ENCODE measurements around the gene IGFN1. TPM values are rescaled to one million over a fixed set of nuclear protein-coding genes. Genes with fewer than 3 reads are reported as not detected.

Gene IGFN1
- total and polyA plus RNA-seq, 10 of the 15 experiments (the other 5 are each of a cell fraction or from before 2014, with no cell fraction given): not detected

- WGBS (ENCODE audit: insufficient coverage, insufficient replicate concordance, low lambda C conversion rate, missing lambda C conversion rate): 13% methylated on average over 3 of the region's 3 CpGs
- no peak for TF ChIP-seq TBL1XR1 (IDR thresholded peaks at IDR 0.05; ENCODE audit: low read depth, low read length)
- no peak for TF ChIP-seq MLLT1 (IDR thresholded peaks at IDR 0.05)
- TF ChIP-seq ZNF274 (IDR thresholded peaks at IDR 0.05; ENCODE audit: insufficient read depth, insufficient read length): no peak
- TF ChIP-seq ATF2 (IDR thresholded peaks at IDR 0.05; ENCODE audit: low read length): no peak
- TF ChIP-seq RFX5 (IDR thresholded peaks at IDR 0.05; ENCODE audit: low read depth, low read length): no peak
- TF ChIP-seq HDGF (IDR thresholded peaks at IDR 0.05): no peak
- TF ChIP-seq, protein P1, sequence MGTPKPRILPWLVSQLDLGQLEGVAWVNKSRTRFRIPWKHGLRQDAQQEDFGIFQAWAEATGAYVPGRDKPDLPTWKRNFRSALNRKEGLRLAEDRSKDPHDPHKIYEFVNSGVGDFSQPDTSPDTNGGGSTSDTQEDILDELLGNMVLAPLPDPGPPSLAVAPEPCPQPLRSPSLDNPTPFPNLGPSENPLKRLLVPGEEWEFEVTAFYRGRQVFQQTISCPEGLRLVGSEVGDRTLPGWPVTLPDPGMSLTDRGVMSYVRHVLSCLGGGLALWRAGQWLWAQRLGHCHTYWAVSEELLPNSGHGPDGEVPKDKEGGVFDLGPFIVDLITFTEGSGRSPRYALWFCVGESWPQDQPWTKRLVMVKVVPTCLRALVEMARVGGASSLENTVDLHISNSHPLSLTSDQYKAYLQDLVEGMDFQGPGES (IDR thresholded peaks at IDR 0.05): no peak
- TF ChIP-seq ETV6 (conservative IDR thresholded peaks at IDR 0.05 in 1 of 2, IDR thresholded peaks at IDR 0.05 in 1 of 2; ENCODE audit: borderline replicate concordance in 1 of 2, low read depth in 1 of 2): no peak
- TF ChIP-seq NR2F1 (conservative IDR thresholded peaks at IDR 0.05): no peak
- no peak for TF ChIP-seq ZZZ3 (IDR thresholded peaks at IDR 0.05; ENCODE audit: control insufficient read depth, insufficient read length, low read depth)
- TF ChIP-seq BCL11A (IDR thresholded peaks at IDR 0.05; ENCODE audit: low read depth, low read length): no peak
- H3K27ac ChIP-seq (ENCODE audit: control insufficient read depth, insufficient read depth): no peak overlapping the region
- H3K4me3 ChIP-seq: no peak overlapping the region
- no peaks in the 10 kb centered on the region for H3K36me3 ChIP-seq (ENCODE audit: control insufficient read depth in 2 of 2, insufficient read depth in 2 of 2, low read length in 1 of 2)
- no peak overlapping the region for H2AFZ ChIP-seq (ENCODE audit: control insufficient read depth, low read depth, low read length)
- H3K27me3 ChIP-seq (replicated peaks in 1 of 2; ENCODE audit: control insufficient read depth in 2 of 2, insufficient read depth in 2 of 2, low read length in 1 of 2): peaks cover 2 to 7% of the 10 kb centered on the region in 2 experiments
- intact Hi-C loops (cut with micrococcal nuclease; ENCODE audit: unreplicated experiment): no loop called here
- ChIA-PET SMC1A (ENCODE audit: uncharacterized antibody, unreplicated experiment) (interaction anchor here (1.0 kb wide), 1 partner anchor 10 kb away, joined by 3 read pairs; no protein-coding TSS in a partner anchor), CTCF (interaction anchor here (1.2 kb wide), 1 partner anchor 32 kb away, joined by 3 read pairs; no protein-coding TSS in a partner anchor), RAD21 (ENCODE audit: unreplicated experiment) (interaction anchor here (1.6 kb wide), 1 partner anchor 35 kb away, joined by 4 read pairs; no protein-coding TSS in a partner anchor), POLR2A (interaction anchor here (0.5 kb wide), 1 partner anchor 14 kb away, joined by 3 read pairs; no protein-coding TSS in a partner anchor)
- H3K9me3 ChIP-seq (replicated peaks; ENCODE audit: control insufficient read depth, insufficient read depth, low read length): no peaks in the 10 kb centered on the region
- H4K20me1 ChIP-seq (ENCODE audit: control insufficient read depth, insufficient read depth): no peaks in the 10 kb centered on the region
- FAIRE-seq (no peak), ATAC-seq (no peak), DNase-seq (ENCODE audit: low read depth, low spot score) (no peak)
- no peak overlapping the region for H3K9ac ChIP-seq (ENCODE audit: control insufficient read depth, insufficient read depth, low read length)
- H3K4me1 ChIP-seq (ENCODE audit: control insufficient read depth, insufficient read depth, low read length): no peaks in the 10 kb centered on the region
- in situ Hi-C loops (cut with MboI): no loop called here
- BruUV-seq (replicated peaks): no TSS peak
- no peaks in the 10 kb centered on the region for H3K79me2 ChIP-seq (ENCODE audit: control insufficient read depth, insufficient read depth, low read length)
- H3K4me2 ChIP-seq (ENCODE audit: control insufficient read depth, insufficient read depth): no peak overlapping the region
These were observed 5.5 kb upstream of the IGFN1 start for GRCh38 chr1:201185123-201185453.

Data from GM12878 (cell line).